NOMO-1 treated with DMSO at 0.1 percent for 48 hours (cell line): ENCODE data around the gene SBF1.
"Not testable (repeated sequence)": the region's sequence is repeated elsewhere in the genome, so short reads cannot be mapped to it uniquely, and the experiment has no call there.

Source experiments
- DNase-seq: peaks from one replicate; lab custom pipeline; 2025; ENCODE audit not compliant: unreplicated experiment; lab: John Stamatoyannopoulos, UW

The SBF1 gene

GRCh38 chr22:50401907-50402306 lies 72.9 kb downstream of the SBF1 start:
- DNase-seq, result no peak

DNA sequence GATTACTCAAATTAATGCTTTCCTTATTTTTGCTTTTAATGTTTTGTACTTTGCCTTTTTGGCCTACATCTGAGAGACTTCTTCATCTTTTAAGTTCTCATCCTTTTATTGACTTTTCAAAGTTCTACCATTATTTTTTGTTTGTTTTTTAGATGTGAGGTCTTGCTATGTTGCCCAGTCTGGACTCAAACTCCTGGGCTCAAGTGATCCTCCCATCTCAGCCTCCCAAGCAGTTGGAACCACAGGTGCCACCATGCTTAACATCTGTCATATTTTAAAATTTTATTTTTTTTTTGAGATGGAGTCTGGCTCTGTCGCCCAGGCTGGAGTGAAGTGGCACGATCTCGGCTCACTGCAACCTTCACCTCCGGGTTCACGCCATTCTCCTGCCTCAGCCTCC lies 73.9 kb downstream of the SBF1 start:
- DNase-seq, result no peak

- DNase-seq, result no peak
Observed at GRCh38 chr22:50400406-50400805, 74.4 kb downstream of the SBF1 start.

- DNase-seq, result peak; percentile 48
Observed at GRCh38 chr22:50399751-50400331, 75.0 kb downstream of the SBF1 start.

- no peak for DNase-seq
Observed at GRCh38 chr22:50398831-50399648, 75.8 kb downstream of the SBF1 start.

- DNase-seq, result not testable (repeated sequence)
Observed at GRCh38 chr22:50397371-50398060, 77.3 kb downstream of the SBF1 start.

DNA sequence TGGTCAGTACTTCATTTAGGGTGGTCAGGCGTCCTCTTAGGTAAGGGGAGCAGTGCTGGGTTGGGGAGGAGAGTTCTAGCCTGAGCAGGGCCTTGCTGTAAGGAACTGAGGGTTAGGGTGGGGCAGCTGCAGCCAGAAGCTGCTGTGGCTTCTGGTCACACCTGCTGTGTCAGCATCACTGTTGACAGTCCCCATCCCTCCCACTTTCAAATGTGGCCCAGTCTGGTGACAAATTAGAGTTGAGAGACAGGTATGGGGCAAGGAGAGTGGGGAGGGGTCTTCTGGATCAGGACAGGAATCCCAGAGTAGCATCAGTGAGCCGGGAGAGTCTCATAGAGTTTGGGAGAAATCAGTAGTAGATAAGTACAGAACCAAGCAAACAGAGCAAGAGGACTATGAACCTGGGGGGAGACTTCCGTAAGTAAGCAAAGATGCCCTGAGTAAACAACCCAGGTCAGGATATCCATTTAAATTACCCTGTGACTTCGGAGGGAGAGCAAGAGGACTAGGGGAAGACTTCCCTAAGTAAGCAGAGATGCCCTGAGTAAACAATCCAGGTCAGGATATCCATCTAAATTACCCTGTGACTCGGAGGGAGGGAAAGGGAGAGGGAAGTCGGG lies 78.0 kb downstream of the SBF1 start:
- no peak for DNase-seq
